ENCODE measurements around the gene SUGCT.

The SUGCT gene

GRCh38 chr7:40560672-40561071, 425.9 kb downstream of the SUGCT start:
- Histone ChIP-seq H3K4me1 (ENCODE audit: insufficient read depth, low read length, poor library complexity, severe bottlenecking) (no peaks in the 10 kb centered on the region), H4K20me1 (ENCODE audit: insufficient read depth, low read length, poor library complexity, severe bottlenecking) (no peaks in the 10 kb centered on the region), H3K9ac (ENCODE audit: low read depth, low read length, poor library complexity, severe bottlenecking) (no peak overlapping the region), H3K4me2 (ENCODE audit: low read depth, low read length, poor library complexity, severe bottlenecking) (no peak overlapping the region), H3F3A (ENCODE audit: low read depth) (no peaks in the 10 kb centered on the region), H3K79me2 (ENCODE audit: insufficient read depth, low read length) (no peaks in the 10 kb centered on the region), H3K36me3 (ENCODE audit: insufficient read depth, low read length) (no peaks in the 10 kb centered on the region), H3K9me2 (replicated peaks; ENCODE audit: low read depth, low read length) (no peaks in the 10 kb centered on the region), H3K4me3 (ENCODE audit: low read length, poor library complexity, severe bottlenecking) (no peak overlapping the region), H3K9me3 (ENCODE audit: insufficient read depth, low read depth, low read length) (no peaks in the 10 kb centered on the region), H2AFZ (ENCODE audit: low read length) (no peak overlapping the region), H3K27me3 (ENCODE audit: insufficient read depth, low read length, poor library complexity, severe bottlenecking) (no peaks in the 10 kb centered on the region)
- TF ChIP-seq CTCF (conservative IDR thresholded peaks at IDR 0.05; ENCODE audit: low read length), result no peak
- no peak for TF ChIP-seq EZH2phosphoT487 (IDR thresholded peaks at IDR 0.05; ENCODE audit: borderline replicate concordance)

- no peak overlapping the region for H2AFZ ChIP-seq (ENCODE audit: low read length)
- no peaks in the 10 kb centered on the region for H3F3A ChIP-seq (ENCODE audit: low read depth)
- H3K36me3 ChIP-seq (ENCODE audit: insufficient read depth, low read length), result no peaks in the 10 kb centered on the region
- H3K9ac ChIP-seq (ENCODE audit: low read depth, low read length, poor library complexity, severe bottlenecking), result no peak overlapping the region
- no peak overlapping the region for H3K4me3 ChIP-seq (ENCODE audit: low read length, poor library complexity, severe bottlenecking)
- no peaks in the 10 kb centered on the region for H4K20me1 ChIP-seq (ENCODE audit: insufficient read depth, low read length, poor library complexity, severe bottlenecking)
- H3K27me3 ChIP-seq (ENCODE audit: insufficient read depth, low read length, poor library complexity, severe bottlenecking), result no peaks in the 10 kb centered on the region
- TF ChIP-seq CTCF (conservative IDR thresholded peaks at IDR 0.05; ENCODE audit: low read length) (no peak), EZH2phosphoT487 (IDR thresholded peaks at IDR 0.05; ENCODE audit: borderline replicate concordance) (no peak)
- no peaks in the 10 kb centered on the region for H3K79me2 ChIP-seq (ENCODE audit: insufficient read depth, low read length)
- H3K9me2 ChIP-seq (replicated peaks; ENCODE audit: low read depth, low read length), result no peaks in the 10 kb centered on the region
- no peak overlapping the region for H3K4me2 ChIP-seq (ENCODE audit: low read depth, low read length, poor library complexity, severe bottlenecking)
- H3K4me1 ChIP-seq (ENCODE audit: insufficient read depth, low read length, poor library complexity, severe bottlenecking), result peaks cover 5% of the 10 kb centered on the region
- H3K9me3 ChIP-seq (ENCODE audit: insufficient read depth, low read depth, low read length), result no peaks in the 10 kb centered on the region
Observed at GRCh38 chr7:40566879-40567278, 432.1 kb downstream of the SUGCT start.

- no peak overlapping the region for H3K9ac ChIP-seq (ENCODE audit: low read depth, low read length, poor library complexity, severe bottlenecking)
Observed at GRCh38 chr7:40569326-40569725, 434.5 kb downstream of the SUGCT start.

More at GRCh38 chr7:40569326-40569725, 434.5 kb downstream of the SUGCT start:
- H3K27me3 ChIP-seq (ENCODE audit: insufficient read depth, low read length, poor library complexity, severe bottlenecking), result no peaks in the 10 kb centered on the region
- no peaks in the 10 kb centered on the region for H3K9me2 ChIP-seq (replicated peaks; ENCODE audit: low read depth, low read length)
- H3K9me3 ChIP-seq (ENCODE audit: insufficient read depth, low read depth, low read length), result no peaks in the 10 kb centered on the region
- H3F3A ChIP-seq (ENCODE audit: low read depth), result no peaks in the 10 kb centered on the region
- H3K4me3 ChIP-seq (ENCODE audit: low read length, poor library complexity, severe bottlenecking), result no peak overlapping the region
- no peaks in the 10 kb centered on the region for H4K20me1 ChIP-seq (ENCODE audit: insufficient read depth, low read length, poor library complexity, severe bottlenecking)
- no peak overlapping the region for H2AFZ ChIP-seq (ENCODE audit: low read length)
- no peak overlapping the region for H3K4me2 ChIP-seq (ENCODE audit: low read depth, low read length, poor library complexity, severe bottlenecking)
- no peaks in the 10 kb centered on the region for H3K79me2 ChIP-seq (ENCODE audit: insufficient read depth, low read length)
- no peaks in the 10 kb centered on the region for H3K36me3 ChIP-seq (ENCODE audit: insufficient read depth, low read length)
- H3K4me1 ChIP-seq (ENCODE audit: insufficient read depth, low read length, poor library complexity, severe bottlenecking), result peaks cover 5% of the 10 kb centered on the region
- no peak for TF ChIP-seq CTCF (conservative IDR thresholded peaks at IDR 0.05; ENCODE audit: low read length)
- no peak for TF ChIP-seq EZH2phosphoT487 (IDR thresholded peaks at IDR 0.05; ENCODE audit: borderline replicate concordance)
